Ramos (cell line): ENCODE measurements around the gene FMC1.

Experiments
- in situ Hi-C: fragments of 300-500 bp; cut with MboI; formaldehyde crosslinking; loops from one replicate; pipeline ENCODE4 v1.14.3; 2022; ENCODE audit warnings: low sequenced_read_pairs; ENCODE audit not compliant: unreplicated experiment

FMC1 gene

DNA sequence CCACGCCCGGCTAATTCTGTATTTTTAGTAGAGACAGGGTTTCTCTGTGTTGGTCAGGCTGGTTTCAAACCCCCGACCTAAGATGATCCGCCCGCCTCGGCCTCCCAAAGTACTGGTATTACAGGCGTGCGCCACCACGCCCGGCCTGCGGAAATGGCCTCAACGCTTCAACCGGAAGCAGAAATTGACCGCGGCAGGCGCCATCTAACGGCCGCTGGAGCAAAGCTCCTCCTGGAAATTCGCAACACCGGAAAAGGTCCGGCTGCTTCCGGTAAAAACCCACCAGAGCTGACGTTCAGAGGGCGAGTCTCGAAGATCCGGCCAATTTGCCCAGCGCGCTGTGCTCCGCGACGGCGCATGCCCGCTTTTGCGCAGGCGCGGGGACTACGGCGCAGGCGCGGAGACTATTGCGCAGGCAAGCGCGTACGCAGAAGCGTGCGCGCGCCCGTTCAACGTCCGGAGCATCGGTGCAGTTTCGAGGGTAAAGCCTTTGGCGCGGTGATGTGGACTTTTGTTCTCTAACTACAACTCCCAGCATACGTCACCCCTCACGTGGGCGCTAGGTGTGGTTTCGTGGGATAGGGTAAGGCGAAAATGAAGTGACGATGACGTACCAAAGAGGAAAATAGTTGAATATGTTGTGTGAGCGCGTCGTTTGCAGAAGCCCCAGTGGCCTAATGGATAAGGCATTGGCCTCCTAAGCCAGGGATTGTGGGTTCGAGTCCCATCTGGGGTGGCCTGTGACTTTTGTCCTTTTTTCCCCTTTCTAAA is 915 bp upstream of the FMC1 start:
- in situ Hi-C loops, result no loop called here

DNA sequence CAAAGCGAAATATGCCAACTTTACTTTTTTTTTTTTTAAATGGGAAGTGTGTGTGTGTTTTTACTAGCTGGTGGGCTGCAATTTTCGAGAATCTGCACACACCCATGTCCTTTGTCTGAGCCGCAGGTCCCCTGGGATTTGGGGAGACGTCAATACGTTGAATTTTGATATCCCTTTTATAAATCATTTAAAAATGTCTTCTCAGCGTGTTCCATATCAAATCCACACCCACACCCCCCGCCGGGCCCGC is 404 bp upstream of the FMC1 start:
- in situ Hi-C loops, result no loop called here

DNA sequence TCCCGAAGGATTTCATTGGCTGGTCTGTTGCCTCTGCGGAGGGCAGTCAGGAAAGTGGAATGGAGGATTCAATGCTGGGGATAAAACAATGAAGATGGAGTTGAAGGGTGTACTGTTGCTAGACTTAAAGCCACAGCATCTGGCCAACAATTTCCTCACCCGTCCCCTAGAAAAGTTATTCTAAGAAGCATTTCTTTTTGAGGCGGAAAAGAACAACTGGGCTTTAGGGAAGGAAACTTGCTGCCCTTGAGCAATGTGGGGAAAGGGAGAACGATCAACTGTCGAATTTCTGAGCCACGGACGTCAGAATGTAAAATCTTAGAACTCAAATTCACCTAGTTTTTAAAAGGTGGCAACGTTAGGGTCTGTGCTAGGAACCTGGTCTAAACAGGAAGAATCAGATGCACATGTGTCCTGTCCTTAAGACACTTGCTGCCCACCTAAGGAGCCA is 664 bp downstream of the FMC1 start:
- in situ Hi-C loops, result no loop called here

DNA sequence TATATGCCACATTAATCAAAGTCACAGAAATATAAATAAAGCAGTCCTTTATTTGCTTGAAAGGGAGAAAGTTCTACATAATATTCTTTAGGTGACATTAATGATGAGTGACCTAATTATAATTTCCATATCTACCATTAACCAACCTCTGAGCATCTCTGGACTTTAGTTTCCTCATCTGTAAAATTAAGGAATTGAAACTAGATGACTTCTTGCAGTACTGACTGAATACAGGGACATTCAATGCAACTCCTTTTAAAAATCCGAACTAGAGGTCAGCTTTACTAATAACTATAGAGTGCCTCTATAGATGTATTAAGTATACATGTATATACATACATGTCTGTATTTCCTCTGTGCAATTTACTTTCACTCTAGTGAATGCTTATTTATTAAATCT is 3.9 kb downstream of the FMC1 start:
- in situ Hi-C loops, result no loop called here

DNA sequence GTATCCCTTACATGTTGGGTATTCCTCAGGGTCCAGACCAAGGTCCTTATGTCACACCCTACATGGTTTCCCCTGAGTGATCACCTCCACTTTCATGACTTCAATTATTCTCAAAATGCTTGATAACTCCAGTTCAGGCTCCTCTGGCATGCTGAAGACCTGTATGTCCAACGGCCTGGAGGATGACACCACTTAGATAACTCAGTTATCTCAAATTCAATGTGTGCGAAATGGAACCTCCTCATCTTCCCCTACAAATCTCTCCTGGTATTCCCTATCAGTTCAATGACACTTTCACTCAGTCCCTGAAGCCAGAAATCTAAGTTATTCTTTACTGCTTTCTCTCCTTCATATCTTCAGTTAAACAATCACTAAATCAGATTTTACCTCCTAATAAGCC is 9.9 kb downstream of the FMC1 start:
- in situ Hi-C loops, result loop anchor here (25.0 kb wide), 1 partner anchor 1364 kb away; no protein-coding TSS in a partner anchor

DNA sequence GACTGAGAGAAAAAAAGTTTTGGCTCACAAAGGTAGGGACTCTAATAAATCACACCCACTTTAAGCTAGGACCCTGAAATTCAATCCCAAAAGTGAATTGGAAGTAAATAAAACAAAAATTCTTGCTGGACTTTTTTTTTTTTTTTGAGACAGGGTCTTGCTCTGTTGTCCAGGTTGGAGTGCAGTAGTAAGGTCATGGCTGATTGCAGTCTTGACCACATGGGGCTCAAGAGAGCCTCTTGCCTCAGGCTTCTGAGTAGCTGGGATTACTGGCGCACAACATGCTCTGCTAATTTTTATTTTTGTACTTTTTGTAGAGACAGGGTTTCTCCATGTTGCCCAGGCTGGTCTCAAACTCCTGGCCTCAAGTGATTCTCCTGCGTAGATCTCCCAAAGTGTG is 13.6 kb downstream of the FMC1 start:
- in situ Hi-C loops, result loop anchor here (25.0 kb wide), 1 partner anchor 1367 kb away; no protein-coding TSS in a partner anchor

- in situ Hi-C loops, result loop anchor here (25.0 kb wide), 1 partner anchor 1368 kb away; no protein-coding TSS in a partner anchor
Measured at GRCh38 chr7:139355320-139355719, 14.2 kb downstream of the FMC1 start.

GRCh38 chr7:139357729-139358506 is 16.8 kb downstream of the FMC1 start:
- in situ Hi-C loops, result loop anchor here (25.0 kb wide), 1 partner anchor 1371 kb away; no protein-coding TSS in a partner anchor

GRCh38 chr7:139358541-139359365 is 17.6 kb downstream of the FMC1 start:
- in situ Hi-C loops, result loop anchor here (25.0 kb wide), 1 partner anchor 1371 kb away; no protein-coding TSS in a partner anchor

- in situ Hi-C loops, result loop anchor here (25.0 kb wide), 1 partner anchor 1372 kb away; no protein-coding TSS in a partner anchor
Measured at GRCh38 chr7:139359366-139360209, 18.5 kb downstream of the FMC1 start, which contains the start of gene LUC7L2. LUC7L2 (plus strand) TSS chr7:139359894; CDS start chr7:139360262, 368 bp downstream.

- in situ Hi-C loops, result loop anchor here (25.0 kb wide), 1 partner anchor 1373 kb away; no protein-coding TSS in a partner anchor
Measured at GRCh38 chr7:139360210-139360947, 19.2 kb downstream of the FMC1 start.

GRCh38 chr7:139360948-139361307 is 19.8 kb downstream of the FMC1 start:
- in situ Hi-C loops, result loop anchor here (25.0 kb wide), 1 partner anchor 1374 kb away; no protein-coding TSS in a partner anchor

DNA sequence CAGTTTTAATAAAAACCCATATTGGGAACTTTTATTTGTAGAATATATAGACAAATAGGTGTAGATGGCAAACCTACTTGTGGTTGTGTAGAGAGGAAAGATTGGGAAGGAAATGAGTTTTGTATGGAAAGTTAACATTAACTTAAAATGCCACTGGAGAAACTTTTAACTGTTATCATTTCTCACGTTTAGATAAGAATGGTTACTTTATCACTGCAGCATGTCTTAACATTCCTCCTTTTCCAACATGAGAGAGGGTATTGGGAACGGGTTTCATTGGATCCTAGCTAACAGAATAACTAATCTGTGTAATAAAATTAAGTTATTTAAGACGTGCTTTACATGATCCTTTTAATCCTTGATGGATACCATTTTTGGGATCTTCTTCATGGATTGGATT is 20.4 kb downstream of the FMC1 start:
- in situ Hi-C loops, result loop anchor here (25.0 kb wide), 1 partner anchor 1374 kb away; no protein-coding TSS in a partner anchor

DNA sequence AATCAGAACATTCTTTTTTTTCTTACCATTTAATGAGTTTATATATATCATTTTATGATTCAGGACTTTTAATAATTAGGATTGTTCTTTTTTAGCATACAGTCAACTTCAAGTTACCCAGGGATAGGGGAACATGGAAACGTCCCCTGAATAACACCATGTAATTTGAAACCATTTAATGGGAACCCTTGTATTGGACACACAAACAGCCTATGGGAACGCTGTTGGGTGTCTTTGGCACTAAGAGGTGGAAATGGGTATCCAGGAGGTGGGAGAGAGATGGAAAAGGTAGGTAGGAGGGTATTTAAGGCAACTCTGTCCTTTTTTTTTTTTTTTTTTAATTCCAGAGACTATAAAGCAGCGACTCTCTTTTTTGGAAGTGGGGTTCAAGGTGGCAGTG is 21.2 kb downstream of the FMC1 start:
- in situ Hi-C loops, result loop anchor here (25.0 kb wide), 1 partner anchor 1375 kb away; no protein-coding TSS in a partner anchor

DNA sequence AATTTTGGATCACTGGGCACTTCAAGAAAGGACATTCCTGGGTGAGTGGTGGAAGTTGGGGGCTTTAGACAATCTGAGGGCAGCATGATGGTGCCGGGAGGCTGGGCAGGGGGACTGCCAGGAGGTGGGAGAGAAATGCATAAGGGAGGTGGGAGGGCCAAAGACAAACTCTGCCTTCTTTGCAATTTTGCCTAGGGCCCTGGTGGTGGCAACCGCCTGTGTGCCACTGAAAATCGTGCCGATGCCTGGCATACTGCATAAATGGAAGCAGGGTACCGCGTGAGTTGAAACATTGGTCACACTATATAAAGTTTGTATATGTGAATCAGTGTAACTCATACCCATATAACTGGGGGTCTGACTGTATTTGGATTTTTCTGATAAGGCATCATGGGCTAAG is 21.8 kb downstream of the FMC1 start:
- in situ Hi-C loops, result loop anchor here (25.0 kb wide), 1 partner anchor 1376 kb away; no protein-coding TSS in a partner anchor

DNA sequence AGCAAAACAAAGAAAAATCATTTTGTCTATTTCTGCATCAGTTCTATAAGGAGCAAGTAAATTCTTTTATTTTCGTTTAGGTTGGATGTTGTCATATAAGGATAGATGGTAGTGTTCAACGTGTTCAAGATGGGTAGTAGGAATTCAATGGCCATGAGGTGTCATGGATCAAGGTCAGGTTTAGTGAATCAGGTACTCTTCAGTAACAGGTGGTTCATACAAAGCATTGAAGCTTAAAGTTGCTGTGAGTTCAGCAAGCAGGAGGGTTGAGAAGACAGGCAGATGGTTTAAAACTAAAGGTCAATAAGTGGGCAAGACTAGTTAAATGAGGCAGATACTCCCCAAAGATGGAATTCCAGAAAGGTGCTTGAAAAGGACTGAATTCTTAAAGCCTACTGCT is 24.2 kb downstream of the FMC1 start:
- in situ Hi-C loops, result loop anchor here (25.0 kb wide), 1 partner anchor 1378 kb away; no protein-coding TSS in a partner anchor

- in situ Hi-C loops, result loop anchor here (25.0 kb wide), 1 partner anchor 1379 kb away; no protein-coding TSS in a partner anchor
Measured at GRCh38 chr7:139366400-139366799, 25.3 kb downstream of the FMC1 start.

DNA sequence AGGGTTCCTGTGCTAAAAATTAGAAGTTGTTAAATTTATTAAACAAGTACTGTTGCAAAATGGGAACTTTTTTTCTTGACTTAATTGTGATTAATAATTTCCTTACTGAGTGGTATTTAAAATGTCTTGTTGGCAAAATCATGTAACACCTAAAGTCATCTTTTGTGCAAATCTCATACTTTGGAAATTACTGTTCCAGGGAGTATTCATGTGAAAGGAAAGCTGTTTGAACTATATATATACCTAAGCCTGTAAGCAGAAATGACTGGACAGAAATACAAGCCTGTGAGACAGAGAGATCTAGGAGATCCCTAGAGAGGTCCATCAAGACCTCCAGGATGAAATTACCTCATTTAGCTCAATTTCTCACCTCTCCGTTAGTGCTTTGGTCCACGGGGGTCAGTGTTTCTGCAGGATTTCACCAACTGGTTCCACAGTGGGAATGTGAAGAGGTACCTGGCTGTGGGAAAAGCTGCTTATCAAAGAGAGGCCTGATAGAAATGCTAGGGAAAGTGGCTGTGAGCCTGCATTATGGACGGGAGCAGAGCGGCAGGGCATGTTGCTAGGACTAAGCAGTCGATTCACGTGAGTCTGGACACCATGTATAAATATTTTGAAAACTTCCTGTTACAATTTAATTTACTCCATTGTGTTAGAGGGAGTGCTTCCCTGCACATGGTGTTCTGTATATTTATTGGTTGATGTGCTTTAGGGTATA is 26.5 kb downstream of the FMC1 start:
- in situ Hi-C loops, result loop anchor here (25.0 kb wide), 1 partner anchor 1380 kb away; no protein-coding TSS in a partner anchor
